ENCODE measurements around the gene TKTL1.

TKTL1 gene

DNA sequence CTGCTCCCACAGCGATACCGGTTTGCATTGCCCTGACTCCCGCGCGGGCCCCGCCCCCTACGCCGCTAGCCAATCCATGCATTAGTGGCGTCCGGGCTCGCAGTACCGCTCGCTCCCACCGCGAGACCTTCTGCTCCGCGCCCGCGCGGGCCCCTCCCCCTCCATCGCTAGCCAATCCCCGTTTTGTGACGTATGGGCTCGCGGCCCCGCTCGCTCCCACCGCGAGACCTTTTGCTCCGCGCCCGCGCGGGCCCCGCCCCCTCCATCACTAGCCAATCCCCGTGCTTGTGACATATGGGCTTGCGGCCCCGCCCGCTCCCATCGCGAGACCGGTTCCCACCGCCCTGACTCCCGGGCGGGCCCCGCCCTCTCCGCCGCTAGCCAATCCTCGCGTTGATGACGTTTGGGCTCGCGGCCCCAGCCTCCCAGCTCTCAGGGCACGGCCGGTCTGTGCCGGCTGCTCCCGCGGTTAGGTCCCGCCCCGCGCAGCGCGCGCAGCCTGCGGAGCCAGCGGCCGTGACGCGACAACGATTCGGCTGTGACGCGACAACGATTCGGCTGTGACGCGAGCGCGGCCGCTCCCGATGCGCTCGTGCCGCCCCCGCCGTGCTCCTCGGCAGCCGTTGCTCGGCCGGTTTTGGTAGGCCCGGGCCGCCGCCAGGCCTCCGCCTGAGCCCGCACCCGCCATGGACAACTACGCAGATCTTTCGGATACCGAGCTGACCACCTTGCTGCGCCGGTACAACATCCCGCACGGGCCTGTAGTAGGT lies 83.4 kb downstream of the TKTL1 start, which contains the start of gene EMD:
TSS of gene EMD (plus strand) at position 497 of the 770 bp plus-strand sequence. CDS start at position 687, 190 bp downstream.
- peak; percentile 92 to 97 for DNase-seq

DNA sequence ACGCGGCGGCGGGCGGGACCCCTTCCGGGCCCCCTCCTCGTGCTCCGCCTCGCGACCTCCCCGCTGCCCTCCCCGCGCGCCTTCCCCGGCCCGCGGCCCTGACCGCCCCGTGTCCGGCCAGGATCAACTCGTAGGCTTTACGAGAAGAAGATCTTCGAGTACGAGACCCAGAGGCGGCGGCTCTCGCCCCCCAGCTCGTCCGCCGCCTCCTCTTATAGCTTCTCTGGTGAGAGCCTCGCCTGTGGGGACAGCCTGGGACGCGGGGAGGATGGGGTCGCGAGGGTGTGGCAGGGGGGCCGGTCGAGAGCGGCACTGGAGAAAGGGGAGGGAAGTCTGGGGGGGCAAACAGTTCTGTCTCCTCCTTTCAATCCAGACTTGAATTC lies 84.0 kb downstream of the TKTL1 start:
- no peak for DNase-seq

All from stimulated activated CD4-positive, alpha-beta T cell treated with anti-CD3 and anti-CD28 coated beads, Interleukin-4, amount 100 ng/mL, for 4 hours (primary cell).